ENCODE measurements around the gene PRDM16.

- TF ChIP-seq CTCF (conservative IDR thresholded peaks at IDR 0.05): no peak
- TF ChIP-seq ZFX (IDR thresholded peaks at IDR 0.05): no peak
Measured at GRCh38 chr1:3481836-3482375, 412.9 kb downstream of the PRDM16 start.

Measured in C4-2B (cell line).